NCI-H1105 treated with DMSO at 0.1 percent for 48 hours (cell line): ENCODE measurements around the gene KMT2B.
A peak's percentile ranks its signal among the peaks of the same experiment; 100 is the strongest.

Experiments
- DNase-seq: peaks from one replicate; lab custom pipeline; 2025; lab: John Stamatoyannopoulos, UW

The KMT2B gene

GRCh38 chr19:35742121-35742724, 24.4 kb downstream of the KMT2B start, which contains the start of gene IGFLR1:
TSS of gene IGFLR1 (minus strand) at chr19:35742452. CDS start at chr19:35741180, 1,272 bp downstream.
- DNase-seq: no peak

- no peak for DNase-seq
Measured at GRCh38 chr19:35743640-35744429, 26.0 kb downstream of the KMT2B start.

- DNase-seq: peak; percentile 93
Measured at GRCh38 chr19:35744430-35745327, 26.9 kb downstream of the KMT2B start.

- DNase-seq: peak; percentile 99
Measured at GRCh38 chr19:35745328-35746086, 27.7 kb downstream of the KMT2B start, which contains the start of the genes PSENEN and U2AF1L4. TSS of gene PSENEN (plus strand) at chr19:35745651. CDS start at chr19:35745931, 280 bp downstream. TSS of gene U2AF1L4 (minus strand) at chr19:35745418. CDS start at chr19:35745391, 27 bp downstream.

- DNase-seq: no peak
Measured at GRCh38 chr19:35746087-35746462, 28.3 kb downstream of the KMT2B start.

- no peak for DNase-seq
Measured at GRCh38 chr19:35746531-35746930, 28.7 kb downstream of the KMT2B start.

GRCh38 chr19:35748106-35749020, 30.6 kb downstream of the KMT2B start, which contains the start of gene LIN37:
TSS of gene LIN37 (plus strand) at chr19:35748576. CDS start at chr19:35748725, 149 bp downstream.
- DNase-seq: peak; percentile 99

- DNase-seq: no peak
Measured at GRCh38 chr19:35750167-35750566, 32.4 kb downstream of the KMT2B start.

GRCh38 chr19:35751839-35752745, 34.3 kb downstream of the KMT2B start:
- no peak for DNase-seq

GRCh38 chr19:35752746-35753350, 35.0 kb downstream of the KMT2B start:
- DNase-seq: no peak

GRCh38 chr19:35753634-35754369, 36.0 kb downstream of the KMT2B start:
- DNase-seq: no peak

- no peak for DNase-seq
Measured at GRCh38 chr19:35754370-35755130, 36.7 kb downstream of the KMT2B start.

GRCh38 chr19:35755131-35755549, 37.3 kb downstream of the KMT2B start:
- no peak for DNase-seq

GRCh38 chr19:35755550-35756376, 38.0 kb downstream of the KMT2B start:
- no peak for DNase-seq

GRCh38 chr19:35756377-35757230, 38.8 kb downstream of the KMT2B start, which contains the start of gene HSPB6:
TSS of gene HSPB6 (minus strand) at chr19:35757029. CDS start at chr19:35757008, 21 bp downstream.
- DNase-seq: no peak
